OCI-LY1 (cell line): Measurements from ENCODE around the gene ACTN2.

Experiments used
- EZH2 ChIP-seq: fragments of 200-600 bp; sonication (generic), shearing (Covaris generic); IDR thresholded peaks from 2 replicates; pipeline ENCODE4 v1.8.0; 2017; ENCODE audit warnings: borderline replicate concordance, mixed run types, mild to moderate bottlenecking, antibody characterized with exemption, low read length, moderate library complexity, mixed read lengths
- TF ChIP-seq, protein P1 (sequence below): fragments of 200-600 bp; sonication (generic), shearing (Covaris generic); IDR thresholded peaks from 2 replicates; pipeline ENCODE4 v1.5.1; 2017; ENCODE audit warnings: mild to moderate bottlenecking, antibody characterized with exemption, low read length, moderate library complexity, mixed read lengths

DNA sequence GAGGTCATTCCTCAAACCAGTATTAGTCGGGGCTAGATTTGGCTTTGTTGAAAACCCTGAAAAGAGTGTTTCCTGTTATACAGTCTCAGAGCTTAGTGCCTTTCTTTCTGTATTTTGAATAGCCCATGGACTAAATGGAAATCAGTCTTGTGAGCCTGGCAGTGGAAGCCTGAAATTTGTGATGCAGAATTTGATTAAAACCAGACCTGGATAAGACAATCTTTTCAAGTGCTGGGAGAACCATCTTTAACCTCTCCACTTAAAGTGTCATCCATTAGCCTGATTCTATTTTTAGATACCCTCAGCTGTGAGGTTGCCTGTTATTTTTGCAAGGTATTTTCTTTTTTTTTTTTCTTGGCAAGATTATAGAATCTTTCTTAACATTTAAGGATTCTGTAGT lies 19.5 kb downstream of the ACTN2 start:
- TF ChIP-seq, protein P1, sequence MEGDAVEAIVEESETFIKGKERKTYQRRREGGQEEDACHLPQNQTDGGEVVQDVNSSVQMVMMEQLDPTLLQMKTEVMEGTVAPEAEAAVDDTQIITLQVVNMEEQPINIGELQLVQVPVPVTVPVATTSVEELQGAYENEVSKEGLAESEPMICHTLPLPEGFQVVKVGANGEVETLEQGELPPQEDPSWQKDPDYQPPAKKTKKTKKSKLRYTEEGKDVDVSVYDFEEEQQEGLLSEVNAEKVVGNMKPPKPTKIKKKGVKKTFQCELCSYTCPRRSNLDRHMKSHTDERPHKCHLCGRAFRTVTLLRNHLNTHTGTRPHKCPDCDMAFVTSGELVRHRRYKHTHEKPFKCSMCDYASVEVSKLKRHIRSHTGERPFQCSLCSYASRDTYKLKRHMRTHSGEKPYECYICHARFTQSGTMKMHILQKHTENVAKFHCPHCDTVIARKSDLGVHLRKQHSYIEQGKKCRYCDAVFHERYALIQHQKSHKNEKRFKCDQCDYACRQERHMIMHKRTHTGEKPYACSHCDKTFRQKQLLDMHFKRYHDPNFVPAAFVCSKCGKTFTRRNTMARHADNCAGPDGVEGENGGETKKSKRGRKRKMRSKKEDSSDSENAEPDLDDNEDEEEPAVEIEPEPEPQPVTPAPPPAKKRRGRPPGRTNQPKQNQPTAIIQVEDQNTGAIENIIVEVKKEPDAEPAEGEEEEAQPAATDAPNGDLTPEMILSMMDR, result no peak
- TF ChIP-seq EZH2, result no peak
